GM12878 (cell line): ENCODE results near the gene ADAM29. TPM values are rescaled to one million over a fixed set of nuclear protein-coding genes. Genes with fewer than 3 reads are reported as not detected.

Experiments
- ATAC-seq: fragments of 200-7000 bp; cut with Tn5 transposase; 3 replicates; pipeline ENCODE4 v1.9.1; 2020; ENCODE audit warnings: mild to moderate bottlenecking, moderate library complexity
- BruUV-seq: library from RNA; stranded (reverse); fragments of 400-500 nt; replicated peaks from 2 replicates; lab custom pipeline; 2021; lab: Mats Ljungman, UMichigan
- CTCF ChIA-PET: fragments of 300-600 bp; sonication (Branson Sonifier 250); formaldehyde crosslinking; extraction: SDS; loops from one replicate; lab custom pipeline; 2021; ENCODE audit warnings: inconsistent platforms; lab: Yijun Ruan, JAX
- POLR2A ChIA-PET: fragments of 350-600 bp; formaldehyde crosslinking; extraction: SDS; loops from one replicate; lab custom pipeline; 2021; ENCODE audit warnings: inconsistent platforms; lab: Charles Lee
- RAD21 ChIA-PET: fragments of 300-600 bp; sonication (Branson Sonifier 250); formaldehyde crosslinking; loops from one replicate; lab custom pipeline; 2023; ENCODE audit warnings: antibody characterized with exemption; ENCODE audit not compliant: unreplicated experiment; lab: Charles Lee
- SMC1A ChIA-PET: fragments of 300-600 bp; sonication (Branson Sonifier 250); formaldehyde crosslinking; loops from one replicate; lab custom pipeline; 2023; ENCODE audit not compliant: unreplicated experiment, uncharacterized antibody; lab: Charles Lee
- DNase-seq: peaks from one replicate; pipeline ENCODE4 v3.0.0-alpha.2; 2011; ENCODE audit warnings: low read depth, low spot score
- FAIRE-seq: peaks from 3 replicates; lab custom pipeline; 2011; peaks lifted over from hg19 to GRCh38; lab: Jason Lieb, UNC
- H2AFZ ChIP-seq: 2 replicates; pipeline ENCODE4 v1.6.0; 2011; ENCODE audit warnings: low read depth, low read length, control low read depth; ENCODE audit not compliant: control insufficient read depth
- H3K27ac ChIP-seq: 2 replicates; pipeline ENCODE4 v1.5.1; 2011; ENCODE audit warnings: control low read depth; ENCODE audit not compliant: control insufficient read depth, insufficient read depth
- H3K27me3 ChIP-seq, 2 experiments: replicated peaks in 1 of 2; 2 replicates each; pipeline versions ENCODE4 v1.6.0 to v1.6.1; 2011; ENCODE audit warnings: low read length in 1 of 2; ENCODE audit not compliant: control insufficient read depth in 2 of 2, insufficient read depth in 2 of 2
- H3K36me3 ChIP-seq, 2 experiments: 2 replicates each; pipeline ENCODE4 v1.5.1; 2011; ENCODE audit warnings: low read length in 1 of 2; ENCODE audit not compliant: control insufficient read depth in 2 of 2, insufficient read depth in 2 of 2
- H3K4me1 ChIP-seq: 2 replicates; pipeline ENCODE4 v1.6.1; 2011; ENCODE audit warnings: mild to moderate bottlenecking, low read length, moderate library complexity, mixed read lengths; ENCODE audit not compliant: control insufficient read depth, insufficient read depth
- H3K4me2 ChIP-seq: 2 replicates; pipeline ENCODE4 v1.6.0; 2011; ENCODE audit warnings: control low read depth; ENCODE audit not compliant: control insufficient read depth, insufficient read depth
- H3K4me3 ChIP-seq: fragments of 200-600 bp; sonication (generic); 2 replicates; pipeline ENCODE4 v1.5.1; 2016
- H3K79me2 ChIP-seq: 2 replicates; pipeline ENCODE4 v1.6.0; 2011; ENCODE audit warnings: low read length; ENCODE audit not compliant: control insufficient read depth, insufficient read depth
- H3K9ac ChIP-seq: 2 replicates; pipeline ENCODE4 v1.8.0; 2011; ENCODE audit warnings: low read length, control low read depth, mixed read lengths; ENCODE audit not compliant: control insufficient read depth, insufficient read depth
- H3K9me3 ChIP-seq: replicated peaks from 3 replicates; pipeline ENCODE4 v1.5.1; 2011; ENCODE audit warnings: mild to moderate bottlenecking, low read length; ENCODE audit not compliant: control insufficient read depth, insufficient read depth
- H4K20me1 ChIP-seq: 2 replicates; pipeline ENCODE4 v1.6.0; 2011; ENCODE audit not compliant: control insufficient read depth, insufficient read depth
- WRNIP1 ChIP-seq: IDR thresholded peaks from 2 replicates; pipeline ENCODE4 v1.6.1; 2011; ENCODE audit warnings: low read depth, low read length, improper control_type of control experiment, borderline replicate concordance
- WGBS: methylation state at CpG from one replicate; pipeline ENCODE4 v1.1.6; 2016; ENCODE audit warnings: low lambda C conversion rate; ENCODE audit not compliant: insufficient replicate concordance, insufficient coverage; ENCODE audit errors: missing lambda C conversion rate; 5-methylcytosine and 5-hydroxymethylcytosine counted together
- in situ Hi-C: fragments of 300-500 bp; cut with MboI; formaldehyde crosslinking; loops from 9 replicates; pipeline ENCODE4 v1.14.3; 2018; ENCODE audit warnings: mixed read lengths
- intact Hi-C: fragments of 100-400 bp; cut with micrococcal nuclease; formaldehyde crosslinking; loops from one replicate; pipeline ENCODE4 v1.14.2; 2022; ENCODE audit not compliant: unreplicated experiment
- polyA plus RNA-seq, 11 experiments: library from polyadenylated mRNA; depleted of rRNA in 4 of 11; unstranded in 6 of 11; stranded (reverse) in 5 of 11; fragments of >200 nt; fragmentation: Nextera tagmentation in 4 of 11; fragmentation: Illumina TruSeq in 1 of 11; extraction: Ambion mirVana in 4 of 11; extraction: Trizol in 1 of 11; gene quantifications; 1 replicate in 1 of 11; 2 replicates in 10 of 11; pipeline versions ENCODE4 v1.2.1 to v1.2.3, GENCODE V29; 2011 to 2016; ENCODE audit warnings: inconsistent platforms in 2 of 11, missing spikeins in 2 of 11, low read depth in 1 of 11
- total RNA-seq, 4 experiments: library from RNA; depleted of rRNA in 3 of 4; stranded (reverse); fragments of >200 nt in 3 of 4; fragmentation: Illumina TruSeq in 1 of 4; extraction: Trizol in 1 of 4; gene quantifications; 2 replicates each; pipeline versions ENCODE4 v1.2.1 to v1.2.3, GENCODE V29; 2013 to 2021
- TF ChIP-seq, protein P1 (sequence below): fragments of 450-650 bp; IDR thresholded peaks from 2 replicates; pipeline ENCODE4 v1.6.1; 2017; ENCODE audit warnings: mild to moderate bottlenecking, moderate library complexity

The ADAM29 gene
- total and polyA plus RNA-seq, 10 of the 15 experiments (the other 5 are each of a cell fraction or from before 2014, with no cell fraction given): 0.04 to 0.20 (median 0.10) TPM; not detected in 7

DNA sequence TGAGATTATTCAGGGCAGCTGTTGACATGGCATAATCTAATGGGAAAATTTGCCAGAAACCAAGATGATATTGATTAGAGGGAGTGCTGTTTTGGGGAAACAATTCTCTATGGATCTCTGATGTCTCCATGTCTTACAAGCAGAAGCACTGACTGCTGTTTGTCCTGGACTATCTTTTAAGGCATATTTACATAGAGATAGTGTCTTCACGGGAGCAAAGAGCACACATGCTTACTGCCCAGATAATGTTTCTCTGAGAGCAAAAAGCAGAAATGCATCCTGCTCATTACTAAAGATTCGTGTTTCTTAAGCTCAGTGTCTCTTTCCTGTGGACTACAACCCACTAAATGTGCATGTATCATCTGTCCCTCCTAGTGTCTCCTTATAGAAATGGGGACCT, 47.8 kb upstream of the ADAM29 start:
- no peaks in the 10 kb centered on the region for H3K9me3 ChIP-seq
- H3K9ac ChIP-seq: no peak overlapping the region
- in situ Hi-C loops: loop anchor here (25.0 kb wide), 1 partner anchor 667 kb away; no protein-coding TSS in a partner anchor
- DNase-seq (no peak), FAIRE-seq (no peak), ATAC-seq (no peak)
- H3K36me3 ChIP-seq: no peaks in the 10 kb centered on the region
- WGBS: 31% methylated on average over 2 of the region's 2 CpGs
- no peak overlapping the region for H3K4me2 ChIP-seq
- no peaks in the 10 kb centered on the region for H3K27me3 ChIP-seq
- BruUV-seq: no TSS peak
- no peaks in the 10 kb centered on the region for H4K20me1 ChIP-seq
- no peak overlapping the region for H3K27ac ChIP-seq
- H3K4me1 ChIP-seq: no peaks in the 10 kb centered on the region
- intact Hi-C loops: loop anchor here (5.0 kb wide), 2 partner anchors 382 to 572 kb away; no protein-coding TSS in a partner anchor
- SMC1A ChIA-PET: interaction anchor here (1.3 to 1.5 kb wide), 2 partner anchors 49 to 383 kb away, joined by 3 to 4 read pairs; no protein-coding TSS in a partner anchor
- RAD21 ChIA-PET: no interaction called here
- H3K4me3 ChIP-seq: no peak overlapping the region
- no peak for TF ChIP-seq WRNIP1
- TF ChIP-seq, protein P1, sequence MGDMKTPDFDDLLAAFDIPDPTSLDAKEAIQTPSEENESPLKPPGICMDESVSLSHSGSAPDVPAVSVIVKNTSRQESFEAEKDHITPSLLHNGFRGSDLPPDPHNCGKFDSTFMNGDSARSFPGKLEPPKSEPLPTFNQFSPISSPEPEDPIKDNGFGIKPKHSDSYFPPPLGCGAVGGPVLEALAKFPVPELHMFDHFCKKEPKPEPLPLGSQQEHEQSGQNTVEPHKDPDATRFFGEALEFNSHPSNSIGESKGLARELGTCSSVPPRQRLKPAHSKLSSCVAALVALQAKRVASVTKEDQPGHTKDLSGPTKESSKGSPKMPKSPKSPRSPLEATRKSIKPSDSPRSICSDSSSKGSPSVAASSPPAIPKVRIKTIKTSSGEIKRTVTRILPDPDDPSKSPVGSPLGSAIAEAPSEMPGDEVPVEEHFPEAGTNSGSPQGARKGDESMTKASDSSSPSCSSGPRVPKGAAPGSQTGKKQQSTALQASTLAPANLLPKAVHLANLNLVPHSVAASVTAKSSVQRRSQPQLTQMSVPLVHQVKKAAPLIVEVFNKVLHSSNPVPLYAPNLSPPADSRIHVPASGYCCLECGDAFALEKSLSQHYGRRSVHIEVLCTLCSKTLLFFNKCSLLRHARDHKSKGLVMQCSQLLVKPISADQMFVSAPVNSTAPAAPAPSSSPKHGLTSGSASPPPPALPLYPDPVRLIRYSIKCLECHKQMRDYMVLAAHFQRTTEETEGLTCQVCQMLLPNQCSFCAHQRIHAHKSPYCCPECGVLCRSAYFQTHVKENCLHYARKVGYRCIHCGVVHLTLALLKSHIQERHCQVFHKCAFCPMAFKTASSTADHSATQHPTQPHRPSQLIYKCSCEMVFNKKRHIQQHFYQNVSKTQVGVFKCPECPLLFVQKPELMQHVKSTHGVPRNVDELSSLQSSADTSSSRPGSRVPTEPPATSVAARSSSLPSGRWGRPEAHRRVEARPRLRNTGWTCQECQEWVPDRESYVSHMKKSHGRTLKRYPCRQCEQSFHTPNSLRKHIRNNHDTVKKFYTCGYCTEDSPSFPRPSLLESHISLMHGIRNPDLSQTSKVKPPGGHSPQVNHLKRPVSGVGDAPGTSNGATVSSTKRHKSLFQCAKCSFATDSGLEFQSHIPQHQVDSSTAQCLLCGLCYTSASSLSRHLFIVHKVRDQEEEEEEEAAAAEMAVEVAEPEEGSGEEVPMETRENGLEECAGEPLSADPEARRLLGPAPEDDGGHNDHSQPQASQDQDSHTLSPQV: no peak
- POLR2A ChIA-PET: no interaction called here
- H3K79me2 ChIP-seq: no peaks in the 10 kb centered on the region
- CTCF ChIA-PET: interaction anchor here (1.4 to 2.1 kb wide), 2 partner anchors 106 to 667 kb away, joined by 3 to 7 read pairs; no protein-coding TSS in a partner anchor
- no peak overlapping the region for H2AFZ ChIP-seq
